ENCODE results near the gene S100A13.

S100A13 gene

DNA sequence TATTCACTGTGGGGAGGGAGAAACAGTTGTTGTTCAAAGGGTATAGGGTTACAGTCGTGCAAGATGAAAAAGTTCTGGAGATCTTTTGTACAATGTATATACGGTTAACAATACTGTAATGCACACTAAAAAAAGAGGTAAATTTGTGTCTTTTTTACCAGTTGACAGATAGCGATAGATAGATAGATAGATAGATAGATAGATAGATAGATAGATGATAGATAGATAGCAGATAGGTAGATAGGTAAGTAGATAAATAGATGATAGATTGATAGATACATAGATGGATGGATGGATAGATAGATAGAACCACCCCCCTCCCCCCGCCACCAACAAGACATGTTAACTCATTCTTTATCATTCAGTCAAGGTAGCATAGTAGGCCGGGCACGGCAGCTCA is 24.6 kb downstream of the S100A13 start:
- no peak for ATAC-seq
- TF ChIP-seq, protein P1, sequence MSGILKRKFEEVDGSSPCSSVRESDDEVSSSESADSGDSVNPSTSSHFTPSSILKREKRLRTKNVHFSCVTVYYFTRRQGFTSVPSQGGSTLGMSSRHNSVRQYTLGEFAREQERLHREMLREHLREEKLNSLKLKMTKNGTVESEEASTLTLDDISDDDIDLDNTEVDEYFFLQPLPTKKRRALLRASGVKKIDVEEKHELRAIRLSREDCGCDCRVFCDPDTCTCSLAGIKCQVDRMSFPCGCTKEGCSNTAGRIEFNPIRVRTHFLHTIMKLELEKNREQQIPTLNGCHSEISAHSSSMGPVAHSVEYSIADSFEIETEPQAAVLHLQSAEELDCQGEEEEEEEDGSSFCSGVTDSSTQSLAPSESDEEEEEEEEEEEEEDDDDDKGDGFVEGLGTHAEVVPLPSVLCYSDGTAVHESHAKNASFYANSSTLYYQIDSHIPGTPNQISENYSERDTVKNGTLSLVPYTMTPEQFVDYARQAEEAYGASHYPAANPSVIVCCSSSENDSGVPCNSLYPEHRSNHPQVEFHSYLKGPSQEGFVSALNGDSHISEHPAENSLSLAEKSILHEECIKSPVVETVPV (CRISPR knock-in tag; IDR thresholded peaks at IDR 0.05): no peak
- TF ChIP-seq, protein P2, sequence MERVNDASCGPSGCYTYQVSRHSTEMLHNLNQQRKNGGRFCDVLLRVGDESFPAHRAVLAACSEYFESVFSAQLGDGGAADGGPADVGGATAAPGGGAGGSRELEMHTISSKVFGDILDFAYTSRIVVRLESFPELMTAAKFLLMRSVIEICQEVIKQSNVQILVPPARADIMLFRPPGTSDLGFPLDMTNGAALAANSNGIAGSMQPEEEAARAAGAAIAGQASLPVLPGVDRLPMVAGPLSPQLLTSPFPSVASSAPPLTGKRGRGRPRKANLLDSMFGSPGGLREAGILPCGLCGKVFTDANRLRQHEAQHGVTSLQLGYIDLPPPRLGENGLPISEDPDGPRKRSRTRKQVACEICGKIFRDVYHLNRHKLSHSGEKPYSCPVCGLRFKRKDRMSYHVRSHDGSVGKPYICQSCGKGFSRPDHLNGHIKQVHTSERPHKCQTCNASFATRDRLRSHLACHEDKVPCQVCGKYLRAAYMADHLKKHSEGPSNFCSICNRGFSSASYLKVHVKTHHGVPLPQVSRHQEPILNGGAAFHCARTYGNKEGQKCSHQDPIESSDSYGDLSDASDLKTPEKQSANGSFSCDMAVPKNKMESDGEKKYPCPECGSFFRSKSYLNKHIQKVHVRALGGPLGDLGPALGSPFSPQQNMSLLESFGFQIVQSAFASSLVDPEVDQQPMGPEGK (CRISPR knock-in tag; IDR thresholded peaks at IDR 0.05; ENCODE audit: borderline replicate concordance): no peak
- TF ChIP-seq ZNF8 (CRISPR knock-in tag; IDR thresholded peaks at IDR 0.05) (no peak), ZC3H10 (CRISPR knock-in tag; IDR thresholded peaks at IDR 0.05) (no peak), GLIS3 (CRISPR knock-in tag; IDR thresholded peaks at IDR 0.05) (no peak), ISL1 (CRISPR knock-in tag; IDR thresholded peaks at IDR 0.05) (no peak), BACH2 (CRISPR knock-in tag; IDR thresholded peaks at IDR 0.05; ENCODE audit: borderline replicate concordance) (no peak), PPARA (CRISPR knock-in tag; IDR thresholded peaks at IDR 0.05; ENCODE audit: borderline replicate concordance) (no peak), CSDC2 (CRISPR knock-in tag; IDR thresholded peaks at IDR 0.05) (no peak), ZFP3 (CRISPR knock-in tag; IDR thresholded peaks at IDR 0.05) (no peak), RARB (CRISPR knock-in tag; IDR thresholded peaks at IDR 0.05) (no peak), ARNTL (CRISPR knock-in tag; IDR thresholded peaks at IDR 0.05; ENCODE audit: borderline replicate concordance, low read depth) (no peak), ZFP30 (CRISPR knock-in tag; IDR thresholded peaks at IDR 0.05) (no peak), ESRRG (CRISPR knock-in tag; IDR thresholded peaks at IDR 0.05) (no peak), SNAI2 (CRISPR knock-in tag; IDR thresholded peaks at IDR 0.05) (no peak), TOX (CRISPR knock-in tag; IDR thresholded peaks at IDR 0.05; ENCODE audit: borderline replicate concordance) (no peak)
- TF ChIP-seq, protein P3, sequence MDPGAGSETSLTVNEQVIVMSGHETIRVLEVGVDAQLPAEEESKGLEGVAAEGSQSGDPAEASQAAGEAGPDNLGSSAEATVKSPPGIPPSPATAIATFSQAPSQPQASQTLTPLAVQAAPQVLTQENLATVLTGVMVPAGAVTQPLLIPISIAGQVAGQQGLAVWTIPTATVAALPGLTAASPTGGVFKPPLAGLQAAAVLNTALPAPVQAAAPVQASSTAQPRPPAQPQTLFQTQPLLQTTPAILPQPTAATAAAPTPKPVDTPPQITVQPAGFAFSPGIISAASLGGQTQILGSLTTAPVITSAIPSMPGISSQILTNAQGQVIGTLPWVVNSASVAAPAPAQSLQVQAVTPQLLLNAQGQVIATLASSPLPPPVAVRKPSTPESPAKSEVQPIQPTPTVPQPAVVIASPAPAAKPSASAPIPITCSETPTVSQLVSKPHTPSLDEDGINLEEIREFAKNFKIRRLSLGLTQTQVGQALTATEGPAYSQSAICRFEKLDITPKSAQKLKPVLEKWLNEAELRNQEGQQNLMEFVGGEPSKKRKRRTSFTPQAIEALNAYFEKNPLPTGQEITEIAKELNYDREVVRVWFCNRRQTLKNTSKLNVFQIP (CRISPR knock-in tag; IDR thresholded peaks at IDR 0.05; ENCODE audit: borderline replicate concordance, low read depth): no peak

DNA sequence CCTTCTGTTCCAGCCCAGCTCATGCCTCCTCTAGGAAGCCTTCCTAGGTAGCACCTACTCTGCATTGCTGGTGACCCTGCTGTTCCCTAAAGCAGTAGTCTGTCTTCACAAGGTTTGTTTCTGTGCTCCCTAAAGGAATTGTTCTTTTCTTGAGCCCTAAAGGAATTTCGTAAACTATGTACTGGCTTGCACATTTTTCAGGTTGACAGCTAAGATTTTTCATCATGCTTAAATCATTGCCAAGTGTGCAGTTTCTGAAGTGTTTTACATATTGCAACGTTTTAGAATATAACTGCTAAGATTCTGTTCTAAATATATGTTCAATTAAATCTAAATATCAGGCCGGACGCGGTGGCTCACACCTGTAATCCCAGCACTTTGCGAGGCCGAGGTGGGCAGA is 27.5 kb downstream of the S100A13 start:
- TF ChIP-seq ZFP3 (CRISPR knock-in tag; IDR thresholded peaks at IDR 0.05): no peak
- ATAC-seq: no peak

DNA sequence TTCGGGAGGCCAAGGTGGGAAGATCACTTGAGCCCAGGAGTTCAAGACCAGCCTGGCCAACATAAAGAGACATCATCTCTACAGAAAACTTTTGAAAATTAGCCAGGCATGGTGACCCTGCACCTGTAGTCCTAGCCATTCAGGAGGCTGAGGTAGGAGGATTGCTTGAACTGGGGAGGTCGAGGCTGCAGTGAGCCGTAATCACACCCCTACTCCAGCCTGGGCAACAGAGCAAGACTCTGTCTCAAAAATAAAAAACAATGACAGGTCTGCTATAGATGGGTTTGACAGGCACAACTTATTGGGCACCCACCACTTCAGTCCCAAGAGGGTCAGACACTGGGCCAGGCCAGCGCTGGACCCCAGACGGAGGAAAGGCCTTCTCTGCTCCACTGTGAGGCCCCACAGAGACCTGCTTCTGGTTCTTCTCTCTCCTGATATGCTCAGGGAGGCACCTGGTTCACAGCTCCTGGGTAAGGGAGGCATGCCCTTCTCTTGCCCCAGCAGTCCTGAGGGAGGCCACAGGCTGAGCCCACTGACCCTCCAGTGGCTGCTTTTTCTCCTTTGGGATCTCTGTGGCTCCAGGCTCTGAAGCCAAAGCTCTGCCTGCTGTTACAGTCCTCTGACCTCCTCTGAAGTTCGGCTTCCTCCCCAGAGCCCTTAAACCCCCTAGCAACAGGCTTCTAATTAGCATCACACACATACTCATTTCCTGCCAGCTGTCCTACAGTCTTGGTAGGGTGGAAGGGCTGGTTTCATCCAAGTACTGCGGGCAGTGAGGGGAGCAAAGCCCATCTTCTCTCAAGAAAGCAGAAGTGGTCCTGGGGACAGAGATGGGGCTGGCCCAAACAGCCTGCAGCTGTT is 28.8 kb downstream of the S100A13 start:
- TF ChIP-seq, protein P2 (CRISPR knock-in tag; IDR thresholded peaks at IDR 0.05; ENCODE audit: borderline replicate concordance): no peak
- TF ChIP-seq TCF4 (CRISPR knock-in tag; IDR thresholded peaks at IDR 0.05; ENCODE audit: borderline replicate concordance): no peak
- no peak for TF ChIP-seq SNAI2 (CRISPR knock-in tag; IDR thresholded peaks at IDR 0.05)
- no peak for TF ChIP-seq BACH2 (CRISPR knock-in tag; IDR thresholded peaks at IDR 0.05; ENCODE audit: borderline replicate concordance)
- TF ChIP-seq ARNTL (CRISPR knock-in tag; IDR thresholded peaks at IDR 0.05; ENCODE audit: borderline replicate concordance, low read depth): no peak
- TF ChIP-seq, protein P1 (CRISPR knock-in tag; IDR thresholded peaks at IDR 0.05): no peak
- ATAC-seq: peak; percentile 73

DNA sequence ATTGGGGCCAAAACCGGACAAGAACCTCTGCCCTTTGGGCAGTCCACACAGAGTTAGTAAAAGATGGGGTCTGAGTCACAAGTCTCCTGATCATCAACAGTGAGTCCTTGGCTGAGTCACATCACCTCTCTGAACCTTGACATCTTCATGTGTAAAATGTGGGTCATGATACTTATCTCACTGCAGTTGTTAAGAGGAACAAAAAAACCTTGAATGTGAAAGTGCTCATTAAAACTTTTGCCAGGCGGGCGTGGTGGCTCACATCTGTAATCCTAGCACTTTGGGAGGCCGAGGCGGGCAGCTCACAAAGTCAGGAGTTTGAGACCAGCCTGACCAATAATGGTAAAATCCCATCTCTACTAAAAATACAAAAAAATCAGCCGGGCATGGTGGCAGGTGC is 30.1 kb downstream of the S100A13 start:
- ATAC-seq: no peak
- no peak for TF ChIP-seq ZFP3 (CRISPR knock-in tag; IDR thresholded peaks at IDR 0.05)
- no peak for TF ChIP-seq TCF4 (CRISPR knock-in tag; IDR thresholded peaks at IDR 0.05; ENCODE audit: borderline replicate concordance)
- TF ChIP-seq RARB (CRISPR knock-in tag; IDR thresholded peaks at IDR 0.05): no peak
- no peak for TF ChIP-seq CSDC2 (CRISPR knock-in tag; IDR thresholded peaks at IDR 0.05)
- no peak for TF ChIP-seq ZNF565 (CRISPR knock-in tag; conservative IDR thresholded peaks at IDR 0.05; ENCODE audit: low read depth)
- TF ChIP-seq SNAI2 (CRISPR knock-in tag; IDR thresholded peaks at IDR 0.05): no peak
- no peak for TF ChIP-seq TOX (CRISPR knock-in tag; IDR thresholded peaks at IDR 0.05; ENCODE audit: borderline replicate concordance)
- TF ChIP-seq PPARA (CRISPR knock-in tag; IDR thresholded peaks at IDR 0.05; ENCODE audit: borderline replicate concordance): no peak
- no peak for TF ChIP-seq ARNTL (CRISPR knock-in tag; IDR thresholded peaks at IDR 0.05; ENCODE audit: borderline replicate concordance, low read depth)
- no peak for TF ChIP-seq BACH2 (CRISPR knock-in tag; IDR thresholded peaks at IDR 0.05; ENCODE audit: borderline replicate concordance)
- no peak for TF ChIP-seq ESRRG (CRISPR knock-in tag; IDR thresholded peaks at IDR 0.05)
- TF ChIP-seq, protein P4, sequence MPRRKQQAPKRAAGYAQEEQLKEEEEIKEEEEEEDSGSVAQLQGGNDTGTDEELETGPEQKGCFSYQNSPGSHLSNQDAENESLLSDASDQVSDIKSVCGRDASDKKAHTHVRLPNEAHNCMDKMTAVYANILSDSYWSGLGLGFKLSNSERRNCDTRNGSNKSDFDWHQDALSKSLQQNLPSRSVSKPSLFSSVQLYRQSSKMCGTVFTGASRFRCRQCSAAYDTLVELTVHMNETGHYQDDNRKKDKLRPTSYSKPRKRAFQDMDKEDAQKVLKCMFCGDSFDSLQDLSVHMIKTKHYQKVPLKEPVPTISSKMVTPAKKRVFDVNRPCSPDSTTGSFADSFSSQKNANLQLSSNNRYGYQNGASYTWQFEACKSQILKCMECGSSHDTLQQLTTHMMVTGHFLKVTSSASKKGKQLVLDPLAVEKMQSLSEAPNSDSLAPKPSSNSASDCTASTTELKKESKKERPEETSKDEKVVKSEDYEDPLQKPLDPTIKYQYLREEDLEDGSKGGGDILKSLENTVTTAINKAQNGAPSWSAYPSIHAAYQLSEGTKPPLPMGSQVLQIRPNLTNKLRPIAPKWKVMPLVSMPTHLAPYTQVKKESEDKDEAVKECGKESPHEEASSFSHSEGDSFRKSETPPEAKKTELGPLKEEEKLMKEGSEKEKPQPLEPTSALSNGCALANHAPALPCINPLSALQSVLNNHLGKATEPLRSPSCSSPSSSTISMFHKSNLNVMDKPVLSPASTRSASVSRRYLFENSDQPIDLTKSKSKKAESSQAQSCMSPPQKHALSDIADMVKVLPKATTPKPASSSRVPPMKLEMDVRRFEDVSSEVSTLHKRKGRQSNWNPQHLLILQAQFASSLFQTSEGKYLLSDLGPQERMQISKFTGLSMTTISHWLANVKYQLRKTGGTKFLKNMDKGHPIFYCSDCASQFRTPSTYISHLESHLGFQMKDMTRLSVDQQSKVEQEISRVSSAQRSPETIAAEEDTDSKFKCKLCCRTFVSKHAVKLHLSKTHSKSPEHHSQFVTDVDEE (CRISPR knock-in tag; IDR thresholded peaks at IDR 0.05): no peak
- no peak for TF ChIP-seq OSR1 (CRISPR knock-in tag; IDR thresholded peaks at IDR 0.05)
- no peak for TF ChIP-seq GLIS3 (CRISPR knock-in tag; IDR thresholded peaks at IDR 0.05)
- no peak for TF ChIP-seq ISL1 (CRISPR knock-in tag; IDR thresholded peaks at IDR 0.05)
